ENCODE results near the gene CALHM2.
"Not testable (repeated sequence)": the region's sequence is repeated elsewhere in the genome, so short reads cannot be mapped to it uniquely, and the experiment has no call there.

CALHM2 gene

GRCh38 chr10:103486635-103487409, 34.7 kb upstream of the CALHM2 start:
- not testable (repeated sequence) for H3K27ac Mint-ChIP-seq, H3K4me3 Mint-ChIP-seq, H3K27me3 Mint-ChIP-seq, ATAC-seq, H3K36me3 Mint-ChIP-seq, H3K9me3 Mint-ChIP-seq
- H3K4me1 Mint-ChIP-seq: peaks cover 29% of the 10 kb centered on the region

DNA sequence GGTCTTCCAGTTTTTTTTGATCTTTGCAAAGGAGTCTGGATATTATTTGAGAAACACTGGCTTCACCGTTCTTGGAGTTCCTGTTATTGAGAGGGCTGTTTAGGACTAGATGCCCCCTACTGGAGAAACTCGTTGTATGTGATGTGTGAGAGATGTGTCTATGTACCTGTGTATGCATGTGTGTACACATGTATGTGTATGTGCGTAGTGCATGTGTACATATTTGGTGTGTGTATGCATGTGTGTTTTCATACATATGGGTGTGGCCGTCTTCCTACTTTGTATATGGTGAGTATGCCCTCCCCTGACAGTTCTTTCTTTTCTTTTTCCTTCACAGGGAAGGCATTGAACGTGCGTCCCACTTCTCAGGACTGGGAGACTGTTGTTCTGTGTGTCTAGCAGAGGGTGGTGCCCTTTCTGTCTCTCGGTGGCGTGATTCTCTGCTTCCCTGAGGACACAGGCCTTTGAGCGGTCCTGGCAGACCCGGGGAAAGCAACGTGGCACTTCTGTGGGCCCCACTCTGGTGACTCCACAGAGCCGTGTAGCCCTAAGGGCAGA, 29.9 kb upstream of the CALHM2 start:
- Mint-ChIP-seq H3K4me3 (no peak overlapping the region), H3K36me3 (no peaks in the 10 kb centered on the region), H3K9me3 (no peaks in the 10 kb centered on the region), H3K27me3 (no peaks in the 10 kb centered on the region), H3K4me1 (peaks cover 13% of the 10 kb centered on the region), H3K27ac (no peak overlapping the region)
- ATAC-seq: peak; percentile 82

DNA sequence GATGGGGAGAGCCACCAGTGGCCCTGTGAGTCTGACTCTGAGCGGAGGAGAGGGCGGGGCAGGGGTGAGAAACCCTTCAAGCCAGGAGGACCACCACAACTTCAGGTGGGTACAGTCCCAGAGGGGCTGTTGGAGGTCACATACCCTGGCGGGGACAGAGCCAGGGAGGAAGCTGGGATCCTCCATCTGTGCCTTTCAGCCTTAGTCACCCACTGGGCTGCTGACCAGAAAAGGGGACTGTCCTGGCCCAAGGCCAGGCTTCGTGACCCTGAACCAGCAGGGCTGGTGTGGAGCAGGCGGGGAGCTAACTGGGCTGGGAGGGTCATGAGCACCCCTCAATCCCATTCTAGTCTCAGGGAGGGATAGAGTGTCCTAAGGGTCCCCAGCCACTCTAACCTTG, 28.4 kb upstream of the CALHM2 start:
- ATAC-seq: no peak
- H3K4me1 Mint-ChIP-seq: peaks cover 13% of the 10 kb centered on the region
- H3K27ac Mint-ChIP-seq: peak overlapping the region; percentile 72
- H3K9me3 Mint-ChIP-seq: no peaks in the 10 kb centered on the region
- no peaks in the 10 kb centered on the region for H3K27me3 Mint-ChIP-seq
- no peak overlapping the region for H3K4me3 Mint-ChIP-seq
- H3K36me3 Mint-ChIP-seq: no peaks in the 10 kb centered on the region

DNA sequence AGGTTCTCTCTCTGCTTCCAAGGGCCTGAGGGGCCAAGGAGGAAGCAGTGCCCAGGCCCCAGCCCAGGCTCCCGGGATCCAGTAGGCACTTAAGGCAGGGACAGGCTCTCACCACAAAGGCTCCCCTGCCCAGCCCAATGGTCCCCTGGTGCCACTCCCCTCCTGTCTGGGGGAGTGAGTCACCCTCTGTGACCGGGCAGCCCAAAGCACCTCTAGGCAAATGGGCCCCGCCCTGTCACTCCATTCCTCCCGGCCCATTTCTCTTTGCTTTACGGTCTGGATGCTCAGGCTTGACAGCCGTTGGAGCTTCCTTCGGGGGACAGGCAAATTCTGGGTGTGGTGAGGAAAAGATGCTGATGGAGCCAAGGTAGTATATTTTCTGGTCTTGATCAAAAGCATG, 27.0 kb upstream of the CALHM2 start, which contains the start of gene CALHM3:
CALHM3 (minus strand) TSS at position 106 of the 400 bp plus-strand sequence. CDS start 208 bp downstream, outside the sequence.
- peak within 1 kb of the TSS; percentile 72 for H3K27ac Mint-ChIP-seq
- no peaks in the 10 kb centered on the region for H3K27me3 Mint-ChIP-seq
- peaks cover 16% of the 10 kb centered on the region for H3K4me1 Mint-ChIP-seq
- no peak for ATAC-seq
- H3K4me3 Mint-ChIP-seq: no peak within 1 kb of the TSS
- peaks cover 1% of the 10 kb centered on the region for H3K9me3 Mint-ChIP-seq
- no peaks in the 10 kb centered on the region for H3K36me3 Mint-ChIP-seq

- peaks cover 19% of the 10 kb centered on the region for H3K4me1 Mint-ChIP-seq
- H3K27me3 Mint-ChIP-seq: no peaks in the 10 kb centered on the region
- peak overlapping the region; percentile 16 for H3K27ac Mint-ChIP-seq
- ATAC-seq: no peak
- H3K36me3 Mint-ChIP-seq: no peaks in the 10 kb centered on the region
- H3K9me3 Mint-ChIP-seq: peaks cover 3% of the 10 kb centered on the region
- H3K4me3 Mint-ChIP-seq: no peak overlapping the region
Measured at GRCh38 chr10:103478671-103479070, 26.5 kb upstream of the CALHM2 start.

DNA sequence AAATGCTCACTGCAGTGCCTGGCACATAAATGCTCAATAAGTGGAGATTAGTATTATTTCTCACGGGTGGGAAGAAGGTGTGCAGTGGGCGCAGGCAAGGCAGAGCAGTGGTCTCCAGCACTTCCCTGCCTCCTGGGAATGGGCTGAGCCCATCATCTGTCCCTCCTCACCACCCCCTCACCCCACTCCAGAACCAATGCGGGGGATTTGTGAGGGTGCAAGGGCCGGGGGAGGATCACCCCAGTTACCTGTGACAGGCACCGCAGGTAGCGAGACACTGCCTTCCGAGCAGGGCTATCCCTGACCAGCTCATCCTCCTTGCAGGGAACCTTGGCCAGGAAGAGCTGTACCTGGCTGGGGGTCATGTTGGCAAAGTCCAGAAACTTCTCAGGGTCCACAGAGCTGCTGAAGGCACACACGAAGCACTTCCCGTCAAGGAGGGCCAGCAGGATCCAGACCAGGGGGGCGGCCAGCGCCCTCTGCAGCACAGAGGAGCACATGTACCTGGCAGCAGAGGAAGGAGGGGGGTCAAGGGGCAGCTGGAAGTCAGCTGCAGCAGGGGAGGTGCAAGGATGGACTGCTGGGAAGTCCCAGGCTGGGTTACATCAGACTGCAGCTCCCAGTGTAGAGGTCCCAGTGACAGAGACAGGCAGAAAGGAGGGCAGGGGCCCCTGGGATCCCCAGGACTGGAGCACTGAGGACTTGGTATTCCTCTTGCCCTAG, 24.0 kb upstream of the CALHM2 start:
- Mint-ChIP-seq H3K4me1 (peaks cover 24% of the 10 kb centered on the region), H3K36me3 (no peaks in the 10 kb centered on the region), H3K27ac (peak overlapping the region; percentile 48), H3K27me3 (no peaks in the 10 kb centered on the region), H3K9me3 (peaks cover 3% of the 10 kb centered on the region), H3K4me3 (no peak overlapping the region)
- ATAC-seq: peak; percentile 10

DNA sequence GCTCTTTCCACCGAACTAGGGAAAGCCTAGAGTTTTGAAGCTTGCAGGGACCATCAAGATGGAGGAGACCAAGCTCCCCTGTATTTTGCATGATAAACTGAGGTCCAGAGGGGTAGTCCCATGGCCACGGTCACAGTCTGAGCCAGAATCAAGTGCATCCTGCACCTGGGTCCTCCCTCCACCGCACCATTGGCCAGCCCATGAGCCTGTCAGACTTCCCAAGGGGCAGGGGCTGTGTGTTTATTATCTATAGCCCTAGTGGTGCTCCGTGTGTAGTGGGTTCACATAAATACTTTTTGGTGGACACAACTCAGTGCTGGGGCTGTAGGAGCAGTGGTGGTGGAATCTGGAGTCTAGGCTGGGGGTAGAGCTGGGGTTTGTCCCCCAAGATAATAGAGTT, 23.3 kb upstream of the CALHM2 start:
- H3K36me3 Mint-ChIP-seq: no peaks in the 10 kb centered on the region
- peaks cover 32% of the 10 kb centered on the region for H3K4me1 Mint-ChIP-seq
- H3K4me3 Mint-ChIP-seq: no peak overlapping the region
- ATAC-seq: no peak
- peaks cover 7% of the 10 kb centered on the region for H3K9me3 Mint-ChIP-seq
- H3K27ac Mint-ChIP-seq: no peak overlapping the region
- no peaks in the 10 kb centered on the region for H3K27me3 Mint-ChIP-seq

GRCh38 chr10:103474077-103474476, 21.9 kb upstream of the CALHM2 start:
- ATAC-seq: no peak
- Mint-ChIP-seq H3K4me3 (no peak overlapping the region), H3K9me3 (peaks cover 7% of the 10 kb centered on the region), H3K27me3 (no peaks in the 10 kb centered on the region), H3K36me3 (no peaks in the 10 kb centered on the region), H3K27ac (peak overlapping the region; percentile 4), H3K4me1 (peaks cover 41% of the 10 kb centered on the region)

DNA sequence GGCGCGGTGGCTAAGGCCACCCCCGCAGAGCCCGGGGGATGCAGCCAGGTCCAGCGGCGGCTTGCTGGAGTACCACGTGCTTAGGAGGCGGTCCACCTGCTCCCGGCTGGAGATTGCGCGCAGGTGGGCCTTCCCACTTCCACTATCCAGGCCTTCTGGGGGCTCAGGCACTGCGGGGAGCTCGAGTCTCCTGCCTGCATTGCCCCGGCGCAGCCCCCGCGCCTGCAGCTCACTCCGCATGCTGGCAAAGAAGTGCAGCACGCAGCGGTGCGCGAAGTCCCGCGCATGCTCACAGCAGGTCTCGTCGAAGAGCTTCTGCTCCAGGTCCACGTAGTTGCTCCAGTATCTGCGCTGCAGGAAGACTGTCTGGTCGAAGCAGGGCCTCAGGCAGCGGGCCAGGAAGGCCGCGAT, 21.1 kb upstream of the CALHM2 start:
- no peak for ATAC-seq
- Mint-ChIP-seq H3K27ac (peak overlapping the region; percentile 91), H3K4me3 (no peak overlapping the region), H3K4me1 (peaks cover 48% of the 10 kb centered on the region), H3K36me3 (no peaks in the 10 kb centered on the region), H3K9me3 (peaks cover 7% of the 10 kb centered on the region), H3K27me3 (no peaks in the 10 kb centered on the region)

- peak overlapping the region; percentile 79 for H3K4me3 Mint-ChIP-seq
- H3K27me3 Mint-ChIP-seq: no peaks in the 10 kb centered on the region
- peaks cover 7% of the 10 kb centered on the region for H3K9me3 Mint-ChIP-seq
- peak; percentile 65 for ATAC-seq
- no peaks in the 10 kb centered on the region for H3K36me3 Mint-ChIP-seq
- H3K27ac Mint-ChIP-seq: peak overlapping the region; percentile 91
- peaks cover 61% of the 10 kb centered on the region for H3K4me1 Mint-ChIP-seq
Measured at GRCh38 chr10:103472005-103472404, 19.8 kb upstream of the CALHM2 start.

GRCh38 chr10:103470761-103471653, 18.8 kb upstream of the CALHM2 start:
- H3K27ac Mint-ChIP-seq: peak overlapping the region; percentile 91
- H3K4me3 Mint-ChIP-seq: peak overlapping the region; percentile 79
- no peaks in the 10 kb centered on the region for H3K36me3 Mint-ChIP-seq
- peaks cover 7% of the 10 kb centered on the region for H3K9me3 Mint-ChIP-seq
- H3K27me3 Mint-ChIP-seq: no peaks in the 10 kb centered on the region
- peak; percentile 89 for ATAC-seq
- peaks cover 68% of the 10 kb centered on the region for H3K4me1 Mint-ChIP-seq

- Mint-ChIP-seq H3K36me3 (no peaks in the 10 kb centered on the region), H3K27me3 (no peaks in the 10 kb centered on the region), H3K4me1 (peaks cover 81% of the 10 kb centered on the region), H3K9me3 (peaks cover 7% of the 10 kb centered on the region), H3K27ac (peak overlapping the region; percentile 91), H3K4me3 (no peak overlapping the region)
- no peak for ATAC-seq
Measured at GRCh38 chr10:103469201-103469600, 17.0 kb upstream of the CALHM2 start.

DNA sequence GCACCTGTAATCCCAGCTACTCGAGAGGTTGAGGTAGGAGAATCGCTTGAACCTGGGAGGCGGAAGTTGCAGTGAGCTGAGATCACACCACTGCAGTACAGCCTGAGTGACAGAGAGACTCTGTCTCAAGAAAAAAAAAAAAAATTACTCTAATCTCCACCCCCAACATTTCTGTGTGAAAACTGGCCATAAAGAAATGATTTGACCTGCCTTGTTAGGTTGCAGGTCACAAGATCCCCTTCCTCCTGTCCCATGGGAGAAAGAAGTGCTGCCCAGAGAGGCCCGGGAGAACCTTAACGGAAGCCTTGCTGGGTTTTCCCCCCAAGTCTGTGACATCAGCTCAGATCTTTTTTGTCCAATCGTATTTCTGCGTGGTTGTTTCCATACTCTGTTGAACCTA, 15.2 kb upstream of the CALHM2 start:
- Mint-ChIP-seq H3K27me3 (no peaks in the 10 kb centered on the region), H3K9me3 (peaks cover 4% of the 10 kb centered on the region), H3K27ac (peak overlapping the region; percentile 91), H3K36me3 (no peaks in the 10 kb centered on the region), H3K4me3 (peak overlapping the region; percentile 61), H3K4me1 (peaks cover 76% of the 10 kb centered on the region)
- ATAC-seq: peak; percentile 39

DNA sequence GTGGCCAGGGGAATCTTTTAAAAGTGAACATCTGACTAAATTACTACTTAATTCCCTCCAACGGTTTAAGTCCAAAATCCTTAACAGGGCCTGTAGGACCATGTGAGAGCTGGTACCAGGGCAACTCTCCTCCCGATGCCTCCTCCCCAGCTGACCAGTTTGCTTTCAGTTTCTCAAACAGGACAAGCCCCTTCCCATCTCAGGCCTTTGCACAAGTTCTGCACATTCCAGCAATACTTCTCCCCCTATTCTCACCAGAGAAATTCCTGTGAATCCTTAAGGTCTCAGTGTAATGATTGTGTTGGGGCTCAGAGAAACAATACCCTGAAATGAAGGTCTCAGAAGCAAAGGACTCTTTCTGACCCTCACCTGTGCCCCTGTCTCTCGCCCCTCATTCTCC, 14.6 kb upstream of the CALHM2 start:
- peaks cover 69% of the 10 kb centered on the region for H3K4me1 Mint-ChIP-seq
- H3K36me3 Mint-ChIP-seq: no peaks in the 10 kb centered on the region
- ATAC-seq: no peak
- H3K27ac Mint-ChIP-seq: peak overlapping the region; percentile 91
- H3K4me3 Mint-ChIP-seq: peak overlapping the region; percentile 61
- H3K9me3 Mint-ChIP-seq: peaks cover 4% of the 10 kb centered on the region
- no peaks in the 10 kb centered on the region for H3K27me3 Mint-ChIP-seq

All from stimulated activated memory B cell treated with anti-CD40 and anti-IgM and Interleukin-4, amounts not matched to agents 10 μg/mL and 1 μg/mL and 100 μg/mL, for 72 hours (primary cell).